Chondrocyte (in vitro differentiated cells): ENCODE measurements around the gene SLC5A10. TPM values are rescaled to one million over a fixed set of nuclear protein-coding genes. Genes with fewer than 3 reads are reported as not detected.

ENCODE experiments used
- DNase-seq: peaks from one replicate; pipeline ENCODE4 v3.0.0; 2021; ENCODE audit warnings: mixed read lengths, low spot score
- H3K27ac Mint-ChIP-seq: one replicate; pipeline ENCODE4 v1.8.0; 2021; ENCODE audit warnings: mild to moderate bottlenecking, moderate library complexity, mixed read lengths; ENCODE audit not compliant: unreplicated experiment
- H3K27me3 Mint-ChIP-seq: 2 replicates; pipeline ENCODE4 v1.8.0; 2021; ENCODE audit warnings: low read depth, mixed read lengths
- H3K36me3 Mint-ChIP-seq: 2 replicates; pipeline ENCODE4 v1.8.0; 2021; ENCODE audit warnings: low read depth, mixed read lengths
- H3K4me1 Mint-ChIP-seq: 2 replicates; pipeline ENCODE4 v1.8.0; 2021; ENCODE audit warnings: low read depth, mild to moderate bottlenecking, mixed read lengths
- H3K4me3 Mint-ChIP-seq: one replicate; pipeline ENCODE4 v1.8.0; 2021; ENCODE audit warnings: mild to moderate bottlenecking, moderate library complexity, mixed read lengths; ENCODE audit not compliant: unreplicated experiment
- H3K9me3 Mint-ChIP-seq: 2 replicates; pipeline ENCODE4 v1.8.0; 2021; ENCODE audit warnings: low read depth, mixed read lengths
- total RNA-seq: library from RNA; stranded (reverse); gene quantifications from 3 replicates; pipeline ENCODE4 v1.2.1, GENCODE V29; 2021
- TF ChIP-seq, protein P1 (sequence below): fragments of 200-600 bp; sonication (generic); IDR thresholded peaks from 2 replicates; pipeline ENCODE4 v1.5.0; 2021; ENCODE audit warnings: antibody characterized with exemption, mild to moderate bottlenecking, moderate library complexity

The SLC5A10 gene
- total RNA-seq, 1 donor from 2014 or later, result not detected

DNA sequence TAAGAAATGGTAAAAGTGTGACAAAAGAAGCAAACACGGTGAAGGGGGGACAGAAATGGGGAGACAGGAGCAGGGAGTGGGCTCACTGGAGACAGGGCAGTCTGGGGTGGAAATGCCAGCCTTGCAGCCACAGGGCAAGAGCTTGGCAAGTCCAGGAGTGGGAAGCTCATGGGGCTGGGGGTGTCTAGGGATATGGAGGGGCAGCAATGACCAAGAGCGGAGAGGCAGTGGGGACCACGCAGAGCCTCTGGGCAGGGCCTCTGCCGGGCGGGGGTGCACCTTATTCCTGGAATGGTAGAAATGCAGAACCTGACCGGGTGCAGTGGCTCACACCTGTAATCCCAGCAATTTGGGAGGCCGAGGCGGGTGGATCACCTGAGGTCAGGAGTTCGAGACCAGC is 12.6 kb downstream of the SLC5A10 start:
- TF ChIP-seq, protein P1, sequence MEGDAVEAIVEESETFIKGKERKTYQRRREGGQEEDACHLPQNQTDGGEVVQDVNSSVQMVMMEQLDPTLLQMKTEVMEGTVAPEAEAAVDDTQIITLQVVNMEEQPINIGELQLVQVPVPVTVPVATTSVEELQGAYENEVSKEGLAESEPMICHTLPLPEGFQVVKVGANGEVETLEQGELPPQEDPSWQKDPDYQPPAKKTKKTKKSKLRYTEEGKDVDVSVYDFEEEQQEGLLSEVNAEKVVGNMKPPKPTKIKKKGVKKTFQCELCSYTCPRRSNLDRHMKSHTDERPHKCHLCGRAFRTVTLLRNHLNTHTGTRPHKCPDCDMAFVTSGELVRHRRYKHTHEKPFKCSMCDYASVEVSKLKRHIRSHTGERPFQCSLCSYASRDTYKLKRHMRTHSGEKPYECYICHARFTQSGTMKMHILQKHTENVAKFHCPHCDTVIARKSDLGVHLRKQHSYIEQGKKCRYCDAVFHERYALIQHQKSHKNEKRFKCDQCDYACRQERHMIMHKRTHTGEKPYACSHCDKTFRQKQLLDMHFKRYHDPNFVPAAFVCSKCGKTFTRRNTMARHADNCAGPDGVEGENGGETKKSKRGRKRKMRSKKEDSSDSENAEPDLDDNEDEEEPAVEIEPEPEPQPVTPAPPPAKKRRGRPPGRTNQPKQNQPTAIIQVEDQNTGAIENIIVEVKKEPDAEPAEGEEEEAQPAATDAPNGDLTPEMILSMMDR, result no peak
- no peaks in the 10 kb centered on the region for H3K36me3 Mint-ChIP-seq
- no peaks in the 10 kb centered on the region for H3K27me3 Mint-ChIP-seq
- no peaks in the 10 kb centered on the region for H3K9me3 Mint-ChIP-seq
- peaks cover 19% of the 10 kb centered on the region for H3K4me1 Mint-ChIP-seq
- DNase-seq, result no peak
- H3K27ac Mint-ChIP-seq, result no peak overlapping the region
- no peak overlapping the region for H3K4me3 Mint-ChIP-seq

DNA sequence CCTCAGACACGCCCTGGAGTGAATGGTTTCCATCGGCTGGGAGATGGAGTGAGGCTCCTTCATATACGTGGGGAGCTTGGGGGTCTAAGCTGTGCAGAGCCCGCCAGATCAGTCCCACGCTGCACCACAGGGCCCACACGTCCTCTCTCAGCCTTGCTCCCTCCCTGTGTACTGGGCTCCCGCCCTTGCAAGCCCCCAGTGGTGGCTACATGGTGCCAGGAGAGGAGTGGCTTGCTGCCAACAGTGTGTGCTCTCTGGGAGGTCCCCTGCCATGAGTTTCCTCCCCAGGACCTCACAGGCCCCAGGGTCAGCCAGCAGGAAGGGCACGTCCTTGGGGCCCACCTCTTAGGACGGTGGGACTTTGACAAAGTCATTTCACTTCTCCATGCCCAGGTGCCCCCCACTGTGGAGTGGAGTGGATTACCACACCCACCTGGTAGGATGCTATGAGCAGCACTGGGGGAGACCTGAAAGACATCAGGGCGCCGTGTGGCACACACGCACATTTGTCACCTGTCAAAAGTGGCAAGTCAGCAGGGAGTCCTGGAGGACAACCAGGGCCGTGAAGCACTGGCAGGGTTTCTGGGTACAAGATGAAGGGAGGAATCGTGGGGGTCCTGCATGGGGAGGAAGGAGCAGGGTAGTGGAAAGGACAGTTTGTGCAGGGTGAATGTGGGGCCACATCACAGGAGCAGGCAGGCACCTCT is 13.7 kb downstream of the SLC5A10 start:
- Mint-ChIP-seq H3K4me3 (no peak overlapping the region), H3K9me3 (no peaks in the 10 kb centered on the region), H3K27ac (no peak overlapping the region), H3K4me1 (peaks cover 22% of the 10 kb centered on the region), H3K27me3 (no peaks in the 10 kb centered on the region), H3K36me3 (peaks cover 2% of the 10 kb centered on the region)
- TF ChIP-seq, protein P1, result no peak
- no peak for DNase-seq

DNA sequence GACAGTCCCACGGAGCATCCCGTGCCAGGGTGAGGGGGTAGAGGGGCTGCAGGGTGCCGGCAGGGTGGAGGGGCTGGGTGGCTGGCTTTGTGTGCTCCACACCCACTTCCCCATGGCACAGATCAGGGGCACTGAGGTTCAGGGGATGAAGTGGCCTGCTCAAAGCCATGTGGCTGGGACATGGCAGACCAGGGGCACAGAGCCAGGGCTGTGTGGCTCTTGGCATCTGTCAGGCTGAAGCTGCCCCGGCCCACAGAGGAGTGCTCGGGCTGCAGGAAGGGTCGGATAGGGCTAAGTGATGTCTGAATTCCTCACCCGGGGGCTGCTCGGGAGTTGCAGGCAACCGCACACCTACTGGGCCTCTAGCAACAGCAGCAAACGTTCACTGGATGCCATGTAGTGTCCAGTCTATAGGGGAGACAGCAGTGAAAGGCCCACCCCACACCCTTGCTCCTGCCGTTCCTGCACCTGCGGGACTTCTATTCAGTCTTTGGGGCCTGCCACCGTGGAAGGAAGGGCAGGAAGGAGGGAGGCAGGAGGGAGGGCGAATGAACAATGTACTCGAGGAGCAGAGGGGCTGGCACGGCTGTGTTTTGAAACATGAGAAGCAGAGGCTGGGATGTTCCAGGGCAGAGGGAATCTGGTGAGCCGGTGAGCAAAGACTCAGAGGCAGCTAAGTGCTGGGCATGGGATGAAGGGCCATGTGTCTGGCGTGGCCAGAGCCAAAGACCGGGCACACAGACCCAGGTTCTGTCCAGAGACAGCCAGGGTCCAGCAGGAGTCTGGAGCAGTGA is 15.1 kb downstream of the SLC5A10 start:
- peaks cover 20% of the 10 kb centered on the region for H3K4me1 Mint-ChIP-seq
- H3K27me3 Mint-ChIP-seq, result no peaks in the 10 kb centered on the region
- H3K9me3 Mint-ChIP-seq, result no peaks in the 10 kb centered on the region
- TF ChIP-seq, protein P1, result no peak
- DNase-seq, result no peak
- no peak overlapping the region for H3K27ac Mint-ChIP-seq
- peaks cover 4% of the 10 kb centered on the region for H3K36me3 Mint-ChIP-seq
- H3K4me3 Mint-ChIP-seq, result no peak overlapping the region

DNA sequence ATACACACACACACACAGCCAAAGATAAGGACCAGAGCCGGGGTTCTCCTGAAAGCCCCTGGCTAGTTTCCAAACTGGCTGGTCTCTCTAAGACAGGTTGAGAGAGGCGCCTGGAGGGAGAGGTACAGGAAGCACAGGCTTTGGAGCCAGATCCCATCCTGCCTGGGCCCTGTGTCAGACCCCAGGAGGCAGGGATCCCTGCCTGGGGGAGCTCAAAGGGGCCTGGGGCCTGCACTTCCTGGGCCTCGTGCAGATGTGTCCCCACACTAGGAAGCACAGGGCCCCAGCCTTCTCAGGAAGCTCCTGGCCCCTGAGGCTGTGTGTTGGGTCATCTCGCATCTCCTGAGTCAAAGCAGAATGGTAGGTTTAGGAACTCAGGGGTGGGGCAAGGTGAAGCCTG is 16.0 kb downstream of the SLC5A10 start:
- H3K4me1 Mint-ChIP-seq, result peaks cover 17% of the 10 kb centered on the region
- peaks cover 4% of the 10 kb centered on the region for H3K36me3 Mint-ChIP-seq
- no peaks in the 10 kb centered on the region for H3K27me3 Mint-ChIP-seq
- TF ChIP-seq, protein P1, result no peak
- no peak for DNase-seq
- no peak overlapping the region for H3K27ac Mint-ChIP-seq
- no peaks in the 10 kb centered on the region for H3K9me3 Mint-ChIP-seq
- no peak overlapping the region for H3K4me3 Mint-ChIP-seq

DNA sequence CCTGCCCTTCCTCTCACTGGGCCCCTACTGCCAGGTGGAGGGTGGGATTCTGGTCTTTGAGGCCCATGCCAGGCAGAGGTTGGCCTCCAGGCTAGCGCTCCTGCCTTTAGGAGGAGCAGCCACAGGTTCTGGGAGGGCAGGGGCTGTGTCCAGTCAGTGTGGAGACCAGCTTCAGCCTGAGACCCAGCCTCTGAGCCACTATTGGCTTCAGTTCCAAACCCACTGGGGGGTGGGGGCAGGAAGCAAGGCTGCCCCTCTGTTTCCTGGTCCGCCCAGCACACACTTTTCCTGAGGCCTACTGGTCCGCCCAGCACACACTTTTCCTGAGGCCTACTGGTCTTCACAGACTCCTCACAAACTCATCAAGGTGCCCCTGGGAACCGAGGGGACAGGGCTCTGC is 16.4 kb downstream of the SLC5A10 start:
- Mint-ChIP-seq H3K27ac (no peak overlapping the region), H3K36me3 (peaks cover 4% of the 10 kb centered on the region), H3K27me3 (no peaks in the 10 kb centered on the region), H3K9me3 (no peaks in the 10 kb centered on the region), H3K4me3 (no peak overlapping the region), H3K4me1 (peaks cover 17% of the 10 kb centered on the region)
- no peak for DNase-seq
- TF ChIP-seq, protein P1, result no peak
